ENCODE measurements around the gene FLOT2.

GRCh38 chr17:28895794-28896447 is 1.6 kb downstream of the FLOT2 start:
- TF ChIP-seq EZH2 (IDR thresholded peaks at IDR 0.05; ENCODE audit: borderline replicate concordance, low read depth, low read length, severe bottlenecking) (no peak), CTCF (IDR thresholded peaks at IDR 0.05; ENCODE audit: borderline replicate concordance, extremely low read depth, low read length, poor library complexity, severe bottlenecking) (no peak)
